ENCODE measurements around the gene CEP152.

The CEP152 gene

GRCh38 chr15:48785712-48786111, 25.2 kb downstream of the CEP152 start:
- no peak for DNase-seq (ENCODE audit: low read depth)
- H3K4me3 ChIP-seq (replicated peaks; ENCODE audit: low read depth, low read length), result no peak overlapping the region
- no peak for TF ChIP-seq CTCF (IDR thresholded peaks at IDR 0.05; ENCODE audit: low read length, missing control alignments)

DNA sequence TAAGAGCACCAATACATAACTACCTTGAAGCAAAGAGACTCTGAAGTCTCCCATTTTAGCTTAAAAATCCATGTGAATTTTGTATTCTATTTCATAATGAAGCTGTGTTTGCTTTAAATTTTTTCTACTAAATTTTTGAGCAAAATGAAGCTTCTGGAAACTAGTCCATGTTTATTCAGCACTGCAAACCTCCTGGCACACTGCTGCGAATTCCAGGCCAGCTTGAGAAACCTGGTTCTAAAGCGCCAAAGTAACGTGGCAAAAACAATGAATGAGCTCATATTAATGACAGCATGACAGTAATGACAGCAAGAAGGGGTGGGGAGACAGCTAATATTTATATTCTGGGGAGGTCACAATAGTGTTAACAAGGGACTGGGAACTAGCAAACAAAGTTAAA, 25.7 kb downstream of the CEP152 start:
- H3K4me3 ChIP-seq (replicated peaks; ENCODE audit: low read depth, low read length), result no peak overlapping the region
- DNase-seq (ENCODE audit: low read depth), result no peak
- TF ChIP-seq CTCF (IDR thresholded peaks at IDR 0.05; ENCODE audit: low read length, missing control alignments), result no peak

GRCh38 chr15:48784756-48785155, 26.1 kb downstream of the CEP152 start:
- no peak overlapping the region for H3K4me3 ChIP-seq (replicated peaks; ENCODE audit: low read depth, low read length)
- no peak for DNase-seq (ENCODE audit: low read depth)
- no peak for TF ChIP-seq CTCF (IDR thresholded peaks at IDR 0.05; ENCODE audit: low read length, missing control alignments)

DNA sequence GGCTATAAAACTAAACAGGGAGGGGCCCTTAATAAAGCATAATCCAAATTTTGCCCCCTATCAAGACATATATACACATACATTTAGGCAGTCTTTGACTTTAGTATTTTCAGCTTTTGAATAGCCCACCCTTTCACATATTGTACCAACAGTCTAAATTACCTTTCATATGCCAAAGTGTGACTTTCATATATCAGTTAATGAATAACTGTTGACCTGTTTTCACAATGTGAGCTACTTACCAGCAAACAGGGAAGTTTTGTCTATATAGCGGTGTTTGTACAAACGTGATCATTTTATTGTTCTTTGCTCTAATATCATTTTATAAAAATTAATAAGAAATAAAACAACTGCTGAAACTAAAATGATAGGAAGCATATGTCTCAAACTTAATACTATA, 28.0 kb downstream of the CEP152 start:
- no peak overlapping the region for H3K4me3 ChIP-seq (replicated peaks; ENCODE audit: low read depth, low read length)
- no peak for DNase-seq (ENCODE audit: low read depth)
- no peak for TF ChIP-seq CTCF (IDR thresholded peaks at IDR 0.05; ENCODE audit: low read length, missing control alignments)

DNA sequence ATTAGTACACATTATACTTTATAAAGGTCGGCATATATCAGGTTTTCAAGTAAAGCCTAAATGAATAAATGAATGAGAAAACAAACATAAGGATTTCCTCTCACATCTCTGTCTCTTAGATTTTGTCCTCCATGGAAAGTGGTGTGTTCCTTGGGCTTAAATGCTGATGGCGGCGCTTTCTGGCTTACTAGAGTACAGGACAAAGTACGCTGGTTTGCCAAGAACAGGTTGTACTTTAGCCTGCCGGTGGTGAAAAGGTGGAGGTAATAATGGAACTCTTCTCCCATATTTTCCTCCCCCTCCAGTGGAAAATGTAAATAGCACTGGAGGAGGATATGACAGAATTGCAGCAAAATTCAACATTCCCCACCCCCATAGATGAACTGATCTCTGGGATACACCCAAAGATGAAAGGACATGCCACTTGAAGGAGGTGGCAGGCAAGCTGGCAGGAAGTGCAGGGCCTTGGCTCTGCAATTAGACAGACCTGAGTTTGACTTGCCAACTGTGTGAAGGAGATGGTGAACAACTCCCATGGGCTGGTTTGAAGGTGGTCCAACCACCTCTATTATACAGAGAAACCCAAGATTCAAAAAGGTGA, 29.3 kb downstream of the CEP152 start:
- no peak overlapping the region for H3K4me3 ChIP-seq (replicated peaks; ENCODE audit: low read depth, low read length)
- no peak for TF ChIP-seq CTCF (IDR thresholded peaks at IDR 0.05; ENCODE audit: low read length, missing control alignments)
- DNase-seq (ENCODE audit: low read depth), result no peak

DNA sequence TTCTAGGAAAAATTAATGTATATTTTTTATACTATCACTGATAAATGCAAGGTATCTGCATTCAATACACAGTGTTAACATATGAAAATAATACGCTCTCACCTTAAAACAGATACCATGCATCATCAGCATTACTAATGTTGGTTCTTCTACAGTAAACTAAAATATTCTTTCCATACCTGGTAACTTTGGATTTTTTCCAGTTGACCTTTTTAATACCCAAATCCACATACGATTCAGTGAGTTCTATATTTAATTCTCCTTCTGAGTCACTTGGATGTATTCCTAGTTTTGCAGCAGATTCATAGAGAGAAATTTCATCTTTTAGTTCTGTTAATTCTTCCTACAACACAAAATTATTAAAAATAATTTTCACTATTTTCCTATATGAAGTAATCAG, 29.9 kb downstream of the CEP152 start:
- H3K4me3 ChIP-seq (replicated peaks; ENCODE audit: low read depth, low read length), result no peak overlapping the region
- no peak for DNase-seq (ENCODE audit: low read depth)
- TF ChIP-seq CTCF (IDR thresholded peaks at IDR 0.05; ENCODE audit: low read length, missing control alignments), result no peak

GRCh38 chr15:48778331-48778730, 32.5 kb downstream of the CEP152 start:
- no peak for TF ChIP-seq CTCF (IDR thresholded peaks at IDR 0.05; ENCODE audit: low read length, missing control alignments)
- no peak overlapping the region for H3K4me3 ChIP-seq (replicated peaks; ENCODE audit: low read depth, low read length)
- no peak for DNase-seq (ENCODE audit: low read depth)
